AML-193 (cell line): Measurements from ENCODE around the gene FAM136A.
"Not testable (repeated sequence)": the region's sequence is repeated elsewhere in the genome, so short reads cannot be mapped to it uniquely, and the experiment has no call there.

Experiments
- DNase-seq, 2 experiments: peaks; one replicate each; lab custom pipeline; 2025; lab: John Stamatoyannopoulos, UW

FAM136A gene

GRCh38 chr2:70301344-70302194 is at the start of gene FAM136A:
Gene FAM136A (minus strand): TSS chr2:70302067. CDS start chr2:70302011, 56 bp downstream.
- peak; percentile 64 to 65 for DNase-seq

GRCh38 chr2:70349921-70350685 is 48.2 kb upstream of the FAM136A start:
- DNase-seq, result no peak

- no peak for DNase-seq
These were observed 46.0 kb upstream of the FAM136A start for GRCh38 chr2:70347831-70348230.

- no peak for DNase-seq
These were observed 42.3 kb upstream of the FAM136A start for GRCh38 chr2:70344195-70344594.

- DNase-seq, result no peak
These were observed 39.6 kb upstream of the FAM136A start for GRCh38 chr2:70341477-70341765.

- peak; percentile 18 to 25 for DNase-seq
These were observed 39.1 kb upstream of the FAM136A start for GRCh38 chr2:70340761-70341476.

GRCh38 chr2:70340075-70340474 is 38.2 kb upstream of the FAM136A start:
- no peak for DNase-seq

GRCh38 chr2:70336552-70336951 is 34.7 kb upstream of the FAM136A start:
- DNase-seq, result no peak

GRCh38 chr2:70331012-70331411 is 29.1 kb upstream of the FAM136A start:
- no peak for DNase-seq

GRCh38 chr2:70330476-70330875 is 28.6 kb upstream of the FAM136A start:
- no peak for DNase-seq

GRCh38 chr2:70328921-70329561 is 27.2 kb upstream of the FAM136A start:
- DNase-seq, result no peak

GRCh38 chr2:70325875-70326274 is 24.0 kb upstream of the FAM136A start:
- no peak for DNase-seq

GRCh38 chr2:70322518-70322917 is 20.7 kb upstream of the FAM136A start:
- DNase-seq, result no peak

GRCh38 chr2:70321370-70321769 is 19.5 kb upstream of the FAM136A start:
- no peak for DNase-seq

- DNase-seq, result no peak
These were observed 12.8 kb upstream of the FAM136A start for GRCh38 chr2:70314640-70315039.

GRCh38 chr2:70312560-70312959 is 10.7 kb upstream of the FAM136A start:
- no peak for DNase-seq

- DNase-seq, result no peak
These were observed 9.0 kb upstream of the FAM136A start for GRCh38 chr2:70310899-70311298.

GRCh38 chr2:70305531-70305930 is 3.7 kb upstream of the FAM136A start:
- no peak for DNase-seq

- no peak for DNase-seq
These were observed 2.6 kb upstream of the FAM136A start for GRCh38 chr2:70304498-70304897.

GRCh38 chr2:70303186-70303585 is 1.3 kb upstream of the FAM136A start:
- no peak for DNase-seq

- not testable (repeated sequence) for DNase-seq
These were observed 304 bp upstream of the FAM136A start for GRCh38 chr2:70302195-70302546.

- no peak for DNase-seq
These were observed 1.0 kb downstream of the FAM136A start for GRCh38 chr2:70300771-70301343.
